ENCODE measurements around the gene MAD1L1. TPM values are rescaled to one million over a fixed set of nuclear protein-coding genes. Genes with fewer than 3 reads are reported as not detected.

MAD1L1 gene
- total and polyA plus RNA-seq, 4 donors: 29.3 to 44.1 (median 35.8) TPM

- H3K27ac ChIP-seq (ENCODE audit: low read depth, low read length): no peak overlapping the region
- no peak overlapping the region for H3K4me3 ChIP-seq (ENCODE audit: low read depth, low read length)
- H3K9me3 ChIP-seq (ENCODE audit: control insufficient read depth, insufficient read depth, low read length): no peaks in the 10 kb centered on the region
- DNase-seq (ENCODE audit: low read depth in 4 of 6, low spot score in 6 of 6): no peak
- H3K27me3 ChIP-seq (ENCODE audit: control insufficient read depth, insufficient read depth, low read length): no peaks in the 10 kb centered on the region
- peaks cover 20% of the 10 kb centered on the region for H3K4me1 ChIP-seq (ENCODE audit: control insufficient read depth, insufficient read depth, low read length)
- WGBS (ENCODE audit: insufficient coverage): 96% methylated on average over 12 of the region's 12 CpGs
- H3K36me3 ChIP-seq (ENCODE audit: control insufficient read depth, insufficient read depth, low read length): peaks cover 75% of the 10 kb centered on the region
Observed at GRCh38 chr7:1889556-1890181, 343.1 kb downstream of the MAD1L1 start.

- H3K27ac ChIP-seq (ENCODE audit: low read depth, low read length): no peak overlapping the region
- H3K4me1 ChIP-seq (ENCODE audit: control insufficient read depth, insufficient read depth, low read length): peaks cover 20% of the 10 kb centered on the region
- 94% methylated on average over 6 of the region's 11 CpGs for WGBS (ENCODE audit: insufficient coverage)
- peaks cover 75% of the 10 kb centered on the region for H3K36me3 ChIP-seq (ENCODE audit: control insufficient read depth, insufficient read depth, low read length)
- H3K27me3 ChIP-seq (ENCODE audit: control insufficient read depth, insufficient read depth, low read length): no peaks in the 10 kb centered on the region
- no peak for DNase-seq (ENCODE audit: low read depth in 4 of 6, low spot score in 6 of 6)
- no peaks in the 10 kb centered on the region for H3K9me3 ChIP-seq (ENCODE audit: control insufficient read depth, insufficient read depth, low read length)
- no peak overlapping the region for H3K4me3 ChIP-seq (ENCODE audit: low read depth, low read length)
Observed at GRCh38 chr7:1889091-1889490, 343.7 kb downstream of the MAD1L1 start.

GRCh38 chr7:1888425-1888824 lies 344.3 kb downstream of the MAD1L1 start:
- H3K4me3 ChIP-seq (ENCODE audit: low read depth, low read length): no peak overlapping the region

GRCh38 chr7:1887251-1887650 lies 345.5 kb downstream of the MAD1L1 start:
- Histone ChIP-seq H3K4me3 (ENCODE audit: low read depth, low read length) (no peak overlapping the region), H3K4me1 (ENCODE audit: control insufficient read depth, insufficient read depth, low read length) (peaks cover 19% of the 10 kb centered on the region), H3K27ac (ENCODE audit: low read depth, low read length) (no peak overlapping the region), H3K27me3 (ENCODE audit: control insufficient read depth, insufficient read depth, low read length) (no peaks in the 10 kb centered on the region), H3K36me3 (ENCODE audit: control insufficient read depth, insufficient read depth, low read length) (peaks cover 71% of the 10 kb centered on the region), H3K9me3 (ENCODE audit: control insufficient read depth, insufficient read depth, low read length) (no peaks in the 10 kb centered on the region)
- WGBS (ENCODE audit: insufficient coverage): 97% methylated on average over 9 of the region's 10 CpGs
- DNase-seq (ENCODE audit: low read depth in 4 of 6, low spot score in 6 of 6): no peak

More at GRCh38 chr7:1888425-1888824, 344.3 kb downstream of the MAD1L1 start:
- H3K27ac ChIP-seq (ENCODE audit: low read depth, low read length): no peak overlapping the region
- WGBS (ENCODE audit: insufficient coverage): 81% methylated on average over 12 of the region's 12 CpGs
- DNase-seq (ENCODE audit: low read depth in 4 of 6, low spot score in 6 of 6): no peak
- peaks cover 75% of the 10 kb centered on the region for H3K36me3 ChIP-seq (ENCODE audit: control insufficient read depth, insufficient read depth, low read length)
- peaks cover 20% of the 10 kb centered on the region for H3K4me1 ChIP-seq (ENCODE audit: control insufficient read depth, insufficient read depth, low read length)
- H3K9me3 ChIP-seq (ENCODE audit: control insufficient read depth, insufficient read depth, low read length): no peaks in the 10 kb centered on the region
- H3K27me3 ChIP-seq (ENCODE audit: control insufficient read depth, insufficient read depth, low read length): no peaks in the 10 kb centered on the region

- Histone ChIP-seq H3K4me1 (ENCODE audit: control insufficient read depth, insufficient read depth, low read length) (peaks cover 22% of the 10 kb centered on the region), H3K9me3 (ENCODE audit: control insufficient read depth, insufficient read depth, low read length) (no peaks in the 10 kb centered on the region), H3K4me3 (ENCODE audit: low read depth, low read length) (no peak overlapping the region), H3K36me3 (ENCODE audit: control insufficient read depth, insufficient read depth, low read length) (peaks cover 71% of the 10 kb centered on the region), H3K27me3 (ENCODE audit: control insufficient read depth, insufficient read depth, low read length) (no peaks in the 10 kb centered on the region), H3K27ac (ENCODE audit: low read depth, low read length) (no peak overlapping the region)
- DNase-seq (ENCODE audit: low read depth in 4 of 6, low spot score in 6 of 6): no peak
- WGBS (ENCODE audit: insufficient coverage): 86% methylated on average over 18 of the region's 19 CpGs
Observed at GRCh38 chr7:1886361-1887064, 346.2 kb downstream of the MAD1L1 start.

- 89% methylated on average over 28 of the region's 28 CpGs for WGBS (ENCODE audit: insufficient coverage)
- no peak for DNase-seq (ENCODE audit: low read depth in 4 of 6, low spot score in 6 of 6)
- Histone ChIP-seq H3K27ac (ENCODE audit: low read depth, low read length) (no peak overlapping the region), H3K27me3 (ENCODE audit: control insufficient read depth, insufficient read depth, low read length) (no peaks in the 10 kb centered on the region), H3K4me1 (ENCODE audit: control insufficient read depth, insufficient read depth, low read length) (peaks cover 22% of the 10 kb centered on the region), H3K9me3 (ENCODE audit: control insufficient read depth, insufficient read depth, low read length) (no peaks in the 10 kb centered on the region), H3K36me3 (ENCODE audit: control insufficient read depth, insufficient read depth, low read length) (peaks cover 70% of the 10 kb centered on the region), H3K4me3 (ENCODE audit: low read depth, low read length) (no peak overlapping the region)
Observed at GRCh38 chr7:1885465-1886226, 347.1 kb downstream of the MAD1L1 start.

- 97% methylated on average over 17 of the region's 26 CpGs for WGBS (ENCODE audit: insufficient coverage)
- peaks cover 22% of the 10 kb centered on the region for H3K4me1 ChIP-seq (ENCODE audit: control insufficient read depth, insufficient read depth, low read length)
- H3K4me3 ChIP-seq (ENCODE audit: low read depth, low read length): no peak overlapping the region
- H3K36me3 ChIP-seq (ENCODE audit: control insufficient read depth, insufficient read depth, low read length): peaks cover 69% of the 10 kb centered on the region
- DNase-seq (ENCODE audit: low read depth in 4 of 6, low spot score in 6 of 6): no peak
- H3K9me3 ChIP-seq (ENCODE audit: control insufficient read depth, insufficient read depth, low read length): no peaks in the 10 kb centered on the region
- H3K27me3 ChIP-seq (ENCODE audit: control insufficient read depth, insufficient read depth, low read length): no peaks in the 10 kb centered on the region
- no peak overlapping the region for H3K27ac ChIP-seq (ENCODE audit: low read depth, low read length)
Observed at GRCh38 chr7:1884583-1885350, 348.0 kb downstream of the MAD1L1 start.

GRCh38 chr7:1883834-1884582 lies 348.7 kb downstream of the MAD1L1 start:
- H3K27me3 ChIP-seq (ENCODE audit: control insufficient read depth, insufficient read depth, low read length): no peaks in the 10 kb centered on the region
- no peak overlapping the region for H3K4me3 ChIP-seq (ENCODE audit: low read depth, low read length)

More at GRCh38 chr7:1883834-1884582, 348.7 kb downstream of the MAD1L1 start:
- Histone ChIP-seq H3K36me3 (ENCODE audit: control insufficient read depth, insufficient read depth, low read length) (peaks cover 62% of the 10 kb centered on the region), H3K9me3 (ENCODE audit: control insufficient read depth, insufficient read depth, low read length) (no peaks in the 10 kb centered on the region), H3K4me1 (ENCODE audit: control insufficient read depth, insufficient read depth, low read length) (peaks cover 22% of the 10 kb centered on the region), H3K27ac (ENCODE audit: low read depth, low read length) (no peak overlapping the region)
- 89% methylated on average over 30 of the region's 30 CpGs for WGBS (ENCODE audit: insufficient coverage)
- no peak for DNase-seq (ENCODE audit: low read depth in 4 of 6, low spot score in 6 of 6)

Measured in spinal cord (tissue), 10 donors.